Measurements from ENCODE around the gene DNAJB8.

Gene DNAJB8

DNA sequence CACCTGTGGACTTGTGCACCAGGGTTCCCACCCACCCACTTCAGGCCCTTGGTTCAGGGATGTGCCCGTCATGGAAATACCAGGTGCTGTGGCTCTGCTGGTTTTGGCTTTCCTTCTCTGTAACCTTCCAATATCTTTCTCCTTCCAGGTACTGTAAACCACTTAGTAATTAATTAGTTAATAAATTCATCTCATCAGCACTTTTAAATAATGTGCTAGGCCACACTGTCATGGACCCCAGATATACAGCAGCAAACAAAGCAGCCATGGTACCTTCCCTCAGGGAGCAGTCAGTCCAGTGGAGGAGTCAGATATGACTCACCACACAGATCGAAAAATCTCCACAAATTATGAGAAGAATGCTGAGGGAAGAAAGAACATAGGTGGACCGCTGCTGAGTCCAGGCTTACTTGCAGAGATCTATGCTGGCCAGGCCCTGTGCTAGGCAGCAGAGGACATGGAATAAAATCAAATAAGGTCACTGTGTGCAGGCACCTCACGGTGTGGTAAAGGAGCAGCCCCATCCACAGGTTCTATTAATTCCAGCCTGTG, 33.1 kb upstream of the DNAJB8 start:
- DNase-seq (ENCODE audit: low read depth), result no peak
- TF ChIP-seq, protein P1, sequence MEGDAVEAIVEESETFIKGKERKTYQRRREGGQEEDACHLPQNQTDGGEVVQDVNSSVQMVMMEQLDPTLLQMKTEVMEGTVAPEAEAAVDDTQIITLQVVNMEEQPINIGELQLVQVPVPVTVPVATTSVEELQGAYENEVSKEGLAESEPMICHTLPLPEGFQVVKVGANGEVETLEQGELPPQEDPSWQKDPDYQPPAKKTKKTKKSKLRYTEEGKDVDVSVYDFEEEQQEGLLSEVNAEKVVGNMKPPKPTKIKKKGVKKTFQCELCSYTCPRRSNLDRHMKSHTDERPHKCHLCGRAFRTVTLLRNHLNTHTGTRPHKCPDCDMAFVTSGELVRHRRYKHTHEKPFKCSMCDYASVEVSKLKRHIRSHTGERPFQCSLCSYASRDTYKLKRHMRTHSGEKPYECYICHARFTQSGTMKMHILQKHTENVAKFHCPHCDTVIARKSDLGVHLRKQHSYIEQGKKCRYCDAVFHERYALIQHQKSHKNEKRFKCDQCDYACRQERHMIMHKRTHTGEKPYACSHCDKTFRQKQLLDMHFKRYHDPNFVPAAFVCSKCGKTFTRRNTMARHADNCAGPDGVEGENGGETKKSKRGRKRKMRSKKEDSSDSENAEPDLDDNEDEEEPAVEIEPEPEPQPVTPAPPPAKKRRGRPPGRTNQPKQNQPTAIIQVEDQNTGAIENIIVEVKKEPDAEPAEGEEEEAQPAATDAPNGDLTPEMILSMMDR (IDR thresholded peaks at IDR 0.05; ENCODE audit: low read depth, low read length, missing control alignments), result no peak
- no peak overlapping the region for H3K4me3 ChIP-seq (ENCODE audit: low read depth, low read length)
- in situ Hi-C loops (cut with HindIII; ENCODE audit: low sequenced_read_pairs), result no loop called here

DNA sequence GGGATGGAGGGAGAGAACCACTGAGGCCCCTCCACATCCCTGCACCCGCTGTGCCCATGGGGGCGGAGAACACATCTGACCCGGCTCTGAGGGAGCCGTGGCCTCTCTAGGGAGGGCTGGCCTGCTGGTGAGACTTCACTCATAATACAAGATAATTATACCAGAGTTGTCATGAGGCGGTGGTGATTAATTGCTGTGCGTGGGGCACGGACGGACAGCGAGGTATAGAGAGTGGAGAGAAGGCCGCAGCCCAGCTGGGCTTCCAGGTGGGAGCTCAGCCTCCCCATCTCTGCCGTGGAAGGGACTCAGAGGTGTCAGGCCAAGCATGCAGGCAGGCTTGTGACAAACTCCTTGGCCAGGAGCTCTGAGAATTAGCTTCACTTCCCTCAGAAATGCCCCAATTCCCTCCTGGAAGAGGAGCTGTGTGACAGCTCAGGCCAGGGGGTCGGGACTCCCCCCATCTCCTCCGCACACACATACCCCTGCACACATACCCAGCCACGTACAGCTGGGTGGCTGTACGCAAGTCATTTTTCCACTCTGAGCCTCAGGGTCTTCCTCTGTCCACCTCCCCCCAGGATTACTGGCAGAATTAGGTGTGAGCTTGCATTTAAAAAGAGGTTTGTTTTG, 32.3 kb upstream of the DNAJB8 start:
- TF ChIP-seq, protein P1 (IDR thresholded peaks at IDR 0.05; ENCODE audit: low read depth, low read length, missing control alignments), result no peak
- H3K4me3 ChIP-seq (ENCODE audit: low read depth, low read length), result no peak overlapping the region
- DNase-seq (ENCODE audit: low read depth), result no peak
- in situ Hi-C loops (cut with HindIII; ENCODE audit: low sequenced_read_pairs), result no loop called here

DNA sequence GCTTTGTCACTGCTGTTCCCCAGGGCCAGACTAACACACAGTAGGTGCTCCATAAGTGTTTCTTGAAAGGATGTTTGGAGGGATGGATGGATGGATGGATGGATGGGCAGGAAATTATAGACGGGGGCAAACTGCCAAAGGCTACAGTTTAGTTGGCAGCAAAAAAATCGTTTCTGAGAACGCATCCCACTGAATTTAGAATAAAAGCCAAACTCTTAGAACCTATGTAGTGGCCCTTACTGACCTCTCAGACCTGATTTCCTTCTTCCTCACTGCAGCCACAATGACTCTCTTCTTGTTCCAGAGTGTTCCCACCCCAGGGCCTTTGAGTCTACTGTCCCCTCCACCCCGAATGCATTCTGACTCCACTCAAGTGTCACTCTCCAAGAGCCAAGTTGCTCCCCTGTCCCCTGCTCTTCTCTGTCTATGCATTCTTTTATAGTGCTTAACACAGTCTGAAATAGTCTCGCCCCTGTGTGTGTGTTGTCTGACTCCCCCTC, 31.5 kb upstream of the DNAJB8 start:
- in situ Hi-C loops (cut with HindIII; ENCODE audit: low sequenced_read_pairs), result no loop called here
- DNase-seq (ENCODE audit: low read depth), result no peak
- H3K4me3 ChIP-seq (ENCODE audit: low read depth, low read length), result peak overlapping the region; percentile 51
- TF ChIP-seq, protein P1 (IDR thresholded peaks at IDR 0.05; ENCODE audit: low read depth, low read length, missing control alignments), result no peak

DNA sequence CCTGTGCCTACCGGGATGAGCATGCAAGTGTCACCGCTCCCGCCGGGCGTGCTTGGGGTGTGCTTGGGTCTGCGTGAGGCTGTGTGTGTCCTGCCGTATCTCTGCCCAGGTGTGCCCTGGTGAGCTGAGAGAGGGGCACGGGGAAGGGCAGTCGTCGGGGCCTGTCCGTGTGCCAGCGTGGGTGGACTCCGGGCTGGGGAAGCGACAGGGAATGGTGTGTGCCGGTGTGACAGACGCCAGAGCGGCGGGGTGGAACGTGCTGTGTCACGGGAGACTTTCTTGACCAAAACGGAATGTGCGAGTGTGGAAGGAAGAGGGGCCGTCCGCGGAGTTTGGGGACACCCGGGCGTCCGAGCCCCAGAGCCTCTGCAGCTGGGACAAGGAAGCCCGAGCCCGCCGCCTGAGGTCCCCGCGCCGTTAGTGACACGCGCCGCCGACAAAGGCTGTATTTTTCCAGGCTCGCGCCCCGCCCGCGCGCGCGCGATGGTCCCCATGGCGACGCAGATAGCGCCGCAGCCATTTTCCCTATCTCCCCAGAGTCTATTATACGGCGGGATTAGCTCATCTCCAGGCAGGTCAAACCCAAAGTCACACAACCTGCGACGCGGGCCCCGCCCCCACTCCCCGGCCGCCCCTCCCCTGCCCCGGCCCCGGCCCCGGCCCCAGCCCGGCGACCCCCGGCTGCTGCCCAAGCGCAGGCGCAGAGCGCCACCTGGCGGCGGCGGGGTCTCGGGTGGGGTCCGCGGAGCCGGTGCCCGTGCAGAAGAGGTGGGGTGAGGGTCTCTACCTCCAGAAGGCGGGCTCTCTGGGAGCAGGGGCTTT, 30.8 kb upstream of the DNAJB8 start:
- TF ChIP-seq, protein P1 (IDR thresholded peaks at IDR 0.05; ENCODE audit: low read depth, low read length, missing control alignments), result peak; percentile 59
- no peak for DNase-seq (ENCODE audit: low read depth)
- peak overlapping the region; percentile 51 for H3K4me3 ChIP-seq (ENCODE audit: low read depth, low read length)
- in situ Hi-C loops (cut with HindIII; ENCODE audit: low sequenced_read_pairs), result no loop called here

DNA sequence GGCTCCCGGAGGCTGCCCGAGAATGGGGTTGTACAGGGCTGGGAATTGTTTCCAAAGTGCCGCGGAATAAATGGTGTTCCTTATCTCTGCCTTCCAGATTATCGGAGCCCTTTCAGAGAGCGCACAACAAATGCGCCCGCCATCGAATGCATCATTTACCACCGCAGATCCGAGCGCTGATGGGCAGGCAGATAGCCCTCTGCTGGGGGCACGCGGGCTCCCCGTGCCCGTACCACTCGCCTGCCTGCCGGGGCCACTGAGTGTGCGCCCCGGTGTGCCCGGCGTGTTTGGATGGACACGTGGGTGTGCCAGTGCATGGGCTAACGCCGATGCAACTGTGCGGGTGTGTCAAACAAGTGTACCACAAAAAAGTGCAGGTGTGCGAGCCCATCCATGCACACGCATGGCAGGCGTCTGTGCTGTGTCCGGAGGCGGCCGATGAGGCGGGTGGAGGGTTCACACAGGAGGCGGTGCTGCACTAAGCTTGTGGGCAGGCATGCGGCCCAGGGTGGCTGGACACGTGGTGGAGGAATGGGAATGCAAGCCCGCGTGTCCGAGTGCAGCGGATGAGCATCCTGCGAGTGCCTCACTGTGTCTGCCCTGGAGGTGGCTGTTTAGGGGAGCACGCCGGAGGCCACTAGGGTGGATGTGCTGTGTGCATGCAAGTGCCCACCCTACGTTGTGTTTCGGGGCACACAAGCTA, 30.1 kb upstream of the DNAJB8 start:
- in situ Hi-C loops (cut with HindIII; ENCODE audit: low sequenced_read_pairs), result no loop called here
- DNase-seq (ENCODE audit: low read depth), result no peak
- TF ChIP-seq, protein P1 (IDR thresholded peaks at IDR 0.05; ENCODE audit: low read depth, low read length, missing control alignments), result no peak
- H3K4me3 ChIP-seq (ENCODE audit: low read depth, low read length), result peak overlapping the region; percentile 51

- H3K4me3 ChIP-seq (ENCODE audit: low read depth, low read length), result no peak overlapping the region
- in situ Hi-C loops (cut with HindIII; ENCODE audit: low sequenced_read_pairs), result no loop called here
- DNase-seq (ENCODE audit: low read depth), result no peak
- TF ChIP-seq, protein P1 (IDR thresholded peaks at IDR 0.05; ENCODE audit: low read depth, low read length, missing control alignments), result no peak
Measured at GRCh38 chr3:128496019-128496601, 29.4 kb upstream of the DNAJB8 start.
